ENCODE measurements around the gene DNAJC6.

DNAJC6 gene

DNA sequence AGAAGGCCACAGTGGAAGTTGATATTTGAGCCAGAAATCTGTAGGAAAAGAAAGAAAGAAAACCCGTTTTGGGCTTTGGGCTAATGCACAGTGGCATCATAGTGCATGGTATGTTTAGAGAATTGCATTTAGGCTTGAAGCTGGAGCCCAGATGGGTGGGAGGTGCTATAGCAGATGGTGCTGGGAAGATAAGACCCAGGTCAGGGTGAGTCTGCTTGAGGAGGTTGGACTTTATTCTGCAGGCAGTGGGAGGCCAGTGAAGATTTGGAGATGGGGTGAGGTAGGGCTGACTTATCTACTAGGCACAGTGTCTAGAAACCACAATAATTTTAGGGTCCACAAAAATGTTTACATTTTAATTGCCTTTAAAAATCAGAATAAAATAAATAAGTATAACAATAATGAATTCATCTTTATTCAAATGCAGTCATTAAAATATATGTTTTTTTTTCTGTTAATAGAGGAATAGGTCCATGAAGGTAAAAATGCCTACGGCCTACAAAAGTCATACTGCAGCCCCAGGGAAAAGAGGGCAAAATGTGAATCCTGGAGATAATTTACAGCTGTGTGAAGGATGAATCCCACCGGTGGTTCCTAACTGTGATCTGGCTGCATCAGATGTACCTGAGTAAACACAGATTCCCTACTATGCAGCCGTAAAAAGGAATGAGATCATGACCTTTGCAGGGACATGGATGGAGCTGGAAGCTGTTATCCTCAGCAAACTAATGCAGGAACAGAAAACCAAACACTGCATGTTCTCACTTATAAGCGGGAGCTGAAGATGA lies 8.7 kb downstream of the DNAJC6 start:
- H3K4me3 ChIP-seq (ENCODE audit: low read depth, low read length) = no peak overlapping the region
- TF ChIP-seq, protein P1, sequence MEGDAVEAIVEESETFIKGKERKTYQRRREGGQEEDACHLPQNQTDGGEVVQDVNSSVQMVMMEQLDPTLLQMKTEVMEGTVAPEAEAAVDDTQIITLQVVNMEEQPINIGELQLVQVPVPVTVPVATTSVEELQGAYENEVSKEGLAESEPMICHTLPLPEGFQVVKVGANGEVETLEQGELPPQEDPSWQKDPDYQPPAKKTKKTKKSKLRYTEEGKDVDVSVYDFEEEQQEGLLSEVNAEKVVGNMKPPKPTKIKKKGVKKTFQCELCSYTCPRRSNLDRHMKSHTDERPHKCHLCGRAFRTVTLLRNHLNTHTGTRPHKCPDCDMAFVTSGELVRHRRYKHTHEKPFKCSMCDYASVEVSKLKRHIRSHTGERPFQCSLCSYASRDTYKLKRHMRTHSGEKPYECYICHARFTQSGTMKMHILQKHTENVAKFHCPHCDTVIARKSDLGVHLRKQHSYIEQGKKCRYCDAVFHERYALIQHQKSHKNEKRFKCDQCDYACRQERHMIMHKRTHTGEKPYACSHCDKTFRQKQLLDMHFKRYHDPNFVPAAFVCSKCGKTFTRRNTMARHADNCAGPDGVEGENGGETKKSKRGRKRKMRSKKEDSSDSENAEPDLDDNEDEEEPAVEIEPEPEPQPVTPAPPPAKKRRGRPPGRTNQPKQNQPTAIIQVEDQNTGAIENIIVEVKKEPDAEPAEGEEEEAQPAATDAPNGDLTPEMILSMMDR (IDR thresholded peaks at IDR 0.05; ENCODE audit: borderline replicate concordance, insufficient read depth, low read depth, low read length) = no peak

DNA sequence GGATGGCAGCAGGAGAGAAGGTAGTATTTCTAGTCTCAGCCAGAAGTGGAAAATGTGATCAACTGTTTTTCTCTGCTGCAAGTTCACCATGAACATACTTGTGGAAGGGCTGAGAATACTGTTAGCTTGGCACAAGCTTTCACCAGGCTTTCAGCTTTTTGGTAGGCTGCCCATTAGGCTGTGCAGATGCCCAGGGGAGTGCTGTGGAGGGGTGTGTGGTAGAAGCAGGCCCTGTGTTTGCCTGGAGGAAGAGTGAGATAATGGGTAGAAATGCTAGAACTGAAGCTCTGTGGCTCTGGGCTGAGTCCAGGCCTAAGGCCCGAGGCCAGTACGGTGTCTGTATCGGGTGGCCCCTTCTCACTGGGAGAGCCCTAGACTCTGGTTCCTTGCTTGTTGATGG lies 9.8 kb downstream of the DNAJC6 start:
- H3K4me3 ChIP-seq (ENCODE audit: low read depth, low read length) = no peak overlapping the region
- TF ChIP-seq, protein P1 (IDR thresholded peaks at IDR 0.05; ENCODE audit: borderline replicate concordance, insufficient read depth, low read depth, low read length) = no peak

DNA sequence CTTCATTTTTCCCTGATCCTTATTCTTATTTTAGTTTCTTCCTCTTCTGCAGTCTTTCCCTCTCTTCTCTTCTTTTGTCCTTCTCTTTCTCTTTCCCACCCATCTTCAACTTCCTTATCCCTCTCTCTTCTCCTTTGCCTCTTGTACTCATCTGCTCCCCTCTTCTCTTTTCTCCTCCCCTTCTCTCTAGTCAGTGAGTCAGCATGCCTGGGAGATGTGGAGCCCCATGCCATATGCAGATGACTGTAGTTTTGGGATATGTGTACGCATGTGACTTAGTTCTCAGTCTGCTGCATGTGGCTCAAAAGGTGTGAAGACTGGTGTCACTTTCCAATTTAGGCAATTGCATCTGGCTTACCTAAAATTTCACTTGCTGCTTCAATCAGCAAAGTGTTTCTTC lies 10.4 kb downstream of the DNAJC6 start:
- TF ChIP-seq, protein P1 (IDR thresholded peaks at IDR 0.05; ENCODE audit: borderline replicate concordance, insufficient read depth, low read depth, low read length) = no peak

DNA sequence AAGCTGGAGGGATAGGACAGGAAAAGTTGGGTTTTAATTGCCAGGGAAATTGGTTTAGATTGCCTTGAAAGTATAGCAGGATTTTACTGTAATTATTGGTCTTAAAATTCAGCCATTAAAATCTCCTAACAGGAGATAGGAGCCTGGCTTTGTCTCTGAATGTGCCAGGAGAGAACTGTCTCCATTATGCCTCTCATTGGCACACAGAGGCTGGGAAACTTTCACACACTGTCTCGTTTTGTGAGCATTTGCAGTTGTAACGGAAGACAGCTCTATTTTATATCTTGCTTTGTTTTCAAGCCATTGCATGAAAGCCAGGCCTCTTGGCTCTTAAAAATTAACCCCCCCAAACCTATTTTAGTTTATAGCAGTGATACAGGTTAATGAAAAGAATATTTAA lies 12.5 kb downstream of the DNAJC6 start:
- H3K4me3 ChIP-seq (ENCODE audit: low read depth, low read length) = no peak overlapping the region
- TF ChIP-seq, protein P1 (IDR thresholded peaks at IDR 0.05; ENCODE audit: borderline replicate concordance, insufficient read depth, low read depth, low read length) = no peak

More for the DNA sequence above, 10.4 kb downstream of the DNAJC6 start:
- H3K4me3 ChIP-seq (ENCODE audit: low read depth, low read length) = no peak overlapping the region

DNA sequence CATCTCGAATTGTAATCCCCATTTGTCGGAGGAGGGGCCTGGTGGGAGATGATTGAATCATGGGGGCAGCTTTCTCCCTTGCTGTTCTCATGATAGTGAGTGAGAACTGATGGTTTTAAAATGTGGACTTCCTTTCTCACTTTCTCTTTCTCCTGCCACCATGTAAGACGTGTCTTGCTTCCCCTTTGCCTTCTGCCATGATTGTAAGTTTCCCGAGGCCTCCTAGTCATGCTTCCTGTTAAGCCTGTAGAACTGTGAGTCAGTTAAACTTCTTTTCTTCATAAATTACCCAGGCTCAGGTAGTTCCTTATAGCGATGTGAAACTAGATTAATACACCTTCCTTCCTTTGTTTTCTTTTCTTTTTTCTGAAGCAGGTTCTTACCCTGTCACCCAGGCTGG lies 13.9 kb downstream of the DNAJC6 start:
- TF ChIP-seq, protein P1 (IDR thresholded peaks at IDR 0.05; ENCODE audit: borderline replicate concordance, insufficient read depth, low read depth, low read length) = no peak
- H3K4me3 ChIP-seq (ENCODE audit: low read depth, low read length) = no peak overlapping the region

DNA sequence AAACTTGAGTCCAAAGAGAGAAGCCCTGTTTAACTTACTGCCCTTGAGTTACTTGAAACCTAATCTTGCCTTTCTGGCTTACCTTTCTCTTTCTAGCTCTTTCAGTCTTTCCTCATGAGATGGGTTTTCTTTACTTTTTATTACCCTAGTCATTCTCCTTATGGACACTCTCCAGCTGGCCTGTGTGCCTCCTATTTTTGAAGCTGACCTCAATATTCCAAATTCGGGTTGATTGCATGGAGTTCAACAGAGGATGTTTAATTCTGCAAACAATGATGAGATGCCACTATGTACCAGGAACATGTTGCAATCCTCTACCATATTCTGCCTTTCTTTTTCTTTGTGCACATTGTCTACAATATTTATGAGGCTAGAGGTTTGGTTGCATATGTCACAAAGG lies 20.7 kb downstream of the DNAJC6 start:
- TF ChIP-seq, protein P1 (IDR thresholded peaks at IDR 0.05; ENCODE audit: borderline replicate concordance, insufficient read depth, low read depth, low read length) = no peak
- no peak overlapping the region for H3K4me3 ChIP-seq (ENCODE audit: low read depth, low read length)

DNA sequence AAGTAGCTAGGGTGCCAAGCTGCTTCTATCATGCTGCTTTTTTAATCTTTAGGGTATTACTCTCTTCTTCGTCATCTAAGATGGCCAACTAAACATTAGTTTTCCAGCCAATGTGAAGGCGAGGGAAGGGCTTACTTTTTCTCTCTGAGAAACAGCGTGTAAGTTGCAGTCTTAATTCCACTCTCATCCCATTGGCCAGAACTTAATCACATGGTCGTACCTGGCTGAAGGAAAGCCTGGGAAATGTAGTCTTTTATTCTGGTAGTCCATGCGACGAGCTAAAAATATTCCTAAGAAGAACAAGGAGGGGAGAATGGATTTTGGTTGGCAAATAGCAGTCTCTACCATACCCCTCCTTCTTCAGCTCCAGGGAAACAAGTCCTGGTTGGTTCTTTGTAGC lies 21.5 kb downstream of the DNAJC6 start:
- TF ChIP-seq, protein P1 (IDR thresholded peaks at IDR 0.05; ENCODE audit: borderline replicate concordance, insufficient read depth, low read depth, low read length) = no peak

More for the DNA sequence above, 21.5 kb downstream of the DNAJC6 start:
- H3K4me3 ChIP-seq (ENCODE audit: low read depth, low read length) = no peak overlapping the region
